GM12892 (cell line): ENCODE data around the gene DCTN4.

ENCODE experiments used
- DNase-seq: peaks from one replicate; pipeline ENCODE4 v3.0.0; 2011; ENCODE audit not compliant: insufficient read length
- FAIRE-seq: peaks from 2 replicates; lab custom pipeline; 2011; peaks lifted over from hg19 to GRCh38; lab: Jason Lieb, UNC
- POLR2A ChIP-seq: IDR thresholded peaks from 2 replicates; pipeline ENCODE4 v1.6.1; 2011; ENCODE audit warnings: low read depth, low read length, control low read depth
- POLR2AphosphoS5 ChIP-seq: IDR thresholded peaks from 2 replicates; pipeline ENCODE4 v1.6.1; 2011; ENCODE audit warnings: low read depth, low read length, control low read depth
- TAF1 ChIP-seq: IDR thresholded peaks from 2 replicates; pipeline ENCODE4 v1.6.1; 2011; ENCODE audit warnings: low read depth, mild to moderate bottlenecking, control low read depth, low read length, borderline replicate concordance

The DCTN4 gene

GRCh38 chr5:150785950-150786349, 27.1 kb upstream of the DCTN4 start:
- no peak for FAIRE-seq
- TF ChIP-seq POLR2AphosphoS5 (no peak), TAF1 (no peak), POLR2A (no peak)
- DNase-seq, result no peak

- peak; percentile 46 for FAIRE-seq
- no peak for DNase-seq
- TF ChIP-seq POLR2AphosphoS5 (0 out of 2 replicates have a peak, but pooled peaks have one; percentile 25), TAF1 (no peak)
Observed at GRCh38 chr5:150783422-150783928, 24.7 kb upstream of the DCTN4 start.

- FAIRE-seq, result no peak
- no peak for DNase-seq
- no peak for TF ChIP-seq POLR2AphosphoS5
- TF ChIP-seq POLR2A, result no peak
- TF ChIP-seq TAF1, result no peak
Observed at GRCh38 chr5:150782850-150783249, 24.0 kb upstream of the DCTN4 start.

GRCh38 chr5:150781706-150782614, 23.1 kb upstream of the DCTN4 start:
- TF ChIP-seq TAF1, result no peak
- TF ChIP-seq POLR2AphosphoS5, result no peak
- TF ChIP-seq POLR2A, result no peak
- FAIRE-seq (no peak), DNase-seq (no peak)

GRCh38 chr5:150780816-150781221, 22.0 kb upstream of the DCTN4 start:
- TF ChIP-seq POLR2AphosphoS5 (no peak), POLR2A (no peak), TAF1 (no peak)
- FAIRE-seq, result no peak
- no peak for DNase-seq

GRCh38 chr5:150780187-150780692, 21.4 kb upstream of the DCTN4 start:
- TF ChIP-seq POLR2A, result no peak
- no peak for TF ChIP-seq TAF1
- no peak for TF ChIP-seq POLR2AphosphoS5
- no peak for DNase-seq
- peak; percentile 66 for FAIRE-seq

- TF ChIP-seq POLR2AphosphoS5, result no peak
- TF ChIP-seq POLR2A, result no peak
- no peak for TF ChIP-seq TAF1
- FAIRE-seq (no peak), DNase-seq (no peak)
Observed at GRCh38 chr5:150779397-150780186, 20.8 kb upstream of the DCTN4 start.

- peak; percentile 51 for FAIRE-seq
- TF ChIP-seq POLR2AphosphoS5 (no peak), POLR2A (no peak), TAF1 (no peak)
- DNase-seq, result no peak
Observed at GRCh38 chr5:150778517-150779396, 19.9 kb upstream of the DCTN4 start, which contains the start of gene SMIM3. TSS of gene SMIM3 (plus strand) at chr5:150778757. CDS start at chr5:150795441, 16,684 bp downstream.

- no peak for FAIRE-seq
- TF ChIP-seq POLR2A (no peak), POLR2AphosphoS5 (no peak), TAF1 (no peak)
- DNase-seq, result no peak
Observed at GRCh38 chr5:150778088-150778516, 19.3 kb upstream of the DCTN4 start.

GRCh38 chr5:150777685-150778084, 18.9 kb upstream of the DCTN4 start:
- TF ChIP-seq POLR2A (no peak), POLR2AphosphoS5 (no peak), TAF1 (no peak)
- no peak for DNase-seq
- FAIRE-seq, result no peak

GRCh38 chr5:150774145-150774544, 15.3 kb upstream of the DCTN4 start:
- no peak for DNase-seq
- no peak for FAIRE-seq
- TF ChIP-seq POLR2AphosphoS5, result no peak
- no peak for TF ChIP-seq TAF1
- TF ChIP-seq POLR2A, result no peak
